OCI-LY7 (cell line): ENCODE results near the gene SAMD10. TPM values are rescaled to one million over a fixed set of nuclear protein-coding genes. Genes with fewer than 3 reads are reported as not detected.

Experiments used
- BruUV-seq: library from RNA; stranded (reverse); fragments of 400-500 nt; replicated peaks from 2 replicates; lab custom pipeline; 2021; lab: Mats Ljungman, UMichigan
- CTCF ChIA-PET: fragments of 300-600 bp; sonication (Branson Sonifier 250); formaldehyde crosslinking; loops from one replicate; lab custom pipeline; 2022; ENCODE audit warnings: antibody characterized with exemption; ENCODE audit not compliant: unreplicated experiment; lab: Charles Lee
- POLR2A ChIA-PET: fragments of 300-600 bp; sonication (Branson Sonifier 250); formaldehyde crosslinking; loops from one replicate; lab custom pipeline; 2022; ENCODE audit warnings: antibody characterized with exemption; lab: Charles Lee
- DNase-seq: peaks from one replicate; pipeline ENCODE4 v3.0.0-alpha.2; 2015; ENCODE audit warnings: low spot score
- H2AFZ ChIP-seq: fragments of 200-600 bp; sonication (generic), shearing (Covaris generic); 2 replicates; pipeline ENCODE4 v1.6.1; 2014; ENCODE audit warnings: mild to moderate bottlenecking, antibody characterized with exemption, low read length, moderate library complexity
- H3K27ac ChIP-seq: fragments of 200-600 bp; sonication (generic); 2 replicates; pipeline ENCODE4 v1.5.1; 2014; ENCODE audit warnings: mixed run types, low read depth, mild to moderate bottlenecking, moderate library complexity, low read length, inconsistent platforms; ENCODE audit not compliant: poor library complexity, severe bottlenecking
- H3K36me3 ChIP-seq: fragments of 200-600 bp; sonication (generic); 2 replicates; pipeline ENCODE4 v1.6.1; 2014; ENCODE audit warnings: mild to moderate bottlenecking, antibody characterized with exemption, low read length, moderate library complexity, mixed read lengths; ENCODE audit not compliant: insufficient read depth
- H3K4me1 ChIP-seq: fragments of 200-600 bp; sonication (generic); 2 replicates; pipeline ENCODE4 v1.5.1; 2014; ENCODE audit warnings: mild to moderate bottlenecking, low read length; ENCODE audit not compliant: insufficient read depth, poor library complexity, severe bottlenecking
- H3K4me2 ChIP-seq: fragments of 200-600 bp; sonication (generic); 2 replicates; pipeline ENCODE4 v1.6.1; 2014; ENCODE audit warnings: mild to moderate bottlenecking, low read length
- H3K4me3 ChIP-seq: fragments of 200-600 bp; sonication (generic); 2 replicates; pipeline ENCODE4 v1.5.1; 2014; ENCODE audit warnings: mild to moderate bottlenecking, low read depth, low read length; ENCODE audit not compliant: poor library complexity, severe bottlenecking
- H3K79me2 ChIP-seq: fragments of 200-600 bp; sonication (generic); 2 replicates; pipeline ENCODE4 v1.6.1; 2016; ENCODE audit warnings: low read depth, mild to moderate bottlenecking, low read length, moderate library complexity, mixed read lengths; ENCODE audit not compliant: insufficient read depth
- H3K9me2 ChIP-seq: fragments of 200-600 bp; sonication (generic); 2 replicates; pipeline ENCODE4 v1.6.1; 2016; ENCODE audit warnings: mild to moderate bottlenecking, low read length, mixed read lengths; ENCODE audit not compliant: insufficient read depth
- H3K9me3 ChIP-seq: fragments of 200-600 bp; sonication (generic); 2 replicates; pipeline ENCODE4 v1.6.1; 2014; ENCODE audit warnings: mild to moderate bottlenecking, mixed run types, low read length, mixed read lengths
- H4K20me1 ChIP-seq: fragments of 200-600 bp; sonication (generic); 2 replicates; pipeline ENCODE4 v1.6.1; 2014; ENCODE audit warnings: mild to moderate bottlenecking, antibody characterized with exemption, low read length, moderate library complexity, mixed read lengths; ENCODE audit not compliant: insufficient read depth
- CTCF ChIP-seq: fragments of 200-600 bp; sonication (generic); conservative IDR thresholded peaks from 2 replicates; pipeline ENCODE4 v1.5.1; 2014; ENCODE audit warnings: mild to moderate bottlenecking, antibody characterized with exemption, low read length, moderate library complexity, mixed read lengths
- EZH2phosphoT487 ChIP-seq: fragments of 200-600 bp; sonication (generic); IDR thresholded peaks from 2 replicates; pipeline ENCODE4 v1.6.1; 2018; ENCODE audit warnings: low read depth, borderline replicate concordance, mild to moderate bottlenecking, mixed run types, antibody characterized with exemption, low read length, moderate library complexity, mixed read lengths
- intact Hi-C: fragments of 100-400 bp; cut with micrococcal nuclease; formaldehyde crosslinking; loops from one replicate; pipeline ENCODE4 v1.10.0; 2022; ENCODE audit not compliant: unreplicated experiment
- total RNA-seq, 2 experiments: library from RNA; depleted of rRNA in 1 of 2; stranded (reverse); fragments of >200 nt in 1 of 2; shearing (Covaris generic) in 1 of 2; gene quantifications; 2 replicates each; pipeline ENCODE4 v1.2.3, GENCODE V29; 2014 to 2022

The SAMD10 gene
- total RNA-seq, 2 experiments from 2014 or later = 11.9 to 12.0 TPM

- CTCF ChIA-PET = no interaction called here
- Histone ChIP-seq H3K9me3 (no peaks in the 10 kb centered on the region), H3K36me3 (peaks cover 84% of the 10 kb centered on the region), H3K27ac (no peak overlapping the region), H4K20me1 (no peaks in the 10 kb centered on the region), H3K4me1 (no peaks in the 10 kb centered on the region), H3K4me2 (no peak overlapping the region), H2AFZ (no peak overlapping the region), H3K79me2 (no peaks in the 10 kb centered on the region), H3K4me3 (no peak overlapping the region), H3K9me2 (no peaks in the 10 kb centered on the region)
- POLR2A ChIA-PET = no interaction called here
- no peak for DNase-seq
- no peak for TF ChIP-seq CTCF
- no peak for TF ChIP-seq EZH2phosphoT487
- BruUV-seq = no TSS peak
- intact Hi-C loops = no loop called here
Measured at GRCh38 chr20:64001607-64002011, 22.2 kb upstream of the SAMD10 start.

- TF ChIP-seq CTCF = no peak
- no peak for TF ChIP-seq EZH2phosphoT487
- no peaks in the 10 kb centered on the region for H3K9me3 ChIP-seq
- no peak overlapping the region for H3K27ac ChIP-seq
- intact Hi-C loops = no loop called here
- BruUV-seq = no TSS peak
- H2AFZ ChIP-seq = no peak overlapping the region
- CTCF ChIA-PET = no interaction called here
- no peak overlapping the region for H3K4me3 ChIP-seq
- no peaks in the 10 kb centered on the region for H4K20me1 ChIP-seq
- POLR2A ChIA-PET = interaction anchor here (0.7 kb wide), 1 partner anchor 47 kb away, joined by 3 read pairs; no protein-coding TSS in a partner anchor
- no peak for DNase-seq
- no peaks in the 10 kb centered on the region for H3K79me2 ChIP-seq
- H3K4me1 ChIP-seq = no peaks in the 10 kb centered on the region
- H3K36me3 ChIP-seq = peaks cover 86% of the 10 kb centered on the region
- H3K9me2 ChIP-seq = no peaks in the 10 kb centered on the region
- H3K4me2 ChIP-seq = no peak overlapping the region
Measured at GRCh38 chr20:64000906-64001305, 21.5 kb upstream of the SAMD10 start.

- H3K4me2 ChIP-seq = no peak overlapping the region
- no peaks in the 10 kb centered on the region for H3K9me2 ChIP-seq
- DNase-seq = no peak
- H3K9me3 ChIP-seq = no peaks in the 10 kb centered on the region
- no peak overlapping the region for H3K27ac ChIP-seq
- H3K4me3 ChIP-seq = no peak overlapping the region
- H3K36me3 ChIP-seq = peaks cover 52% of the 10 kb centered on the region
- H4K20me1 ChIP-seq = no peaks in the 10 kb centered on the region
- H2AFZ ChIP-seq = no peak overlapping the region
- TF ChIP-seq CTCF = no peak
- no peak for TF ChIP-seq EZH2phosphoT487
- H3K79me2 ChIP-seq = peaks cover 14% of the 10 kb centered on the region
- ChIA-PET POLR2A (no interaction called here), CTCF (interaction anchor here (0.6 kb wide), 1 partner anchor 91 kb away, joined by 3 read pairs; no protein-coding TSS in a partner anchor)
- intact Hi-C loops = loop anchor here (5.0 kb wide), 1 partner anchor 94 kb away; the partner anchor contains the start of gene RGS19
- peaks cover 28% of the 10 kb centered on the region for H3K4me1 ChIP-seq
- no TSS peak for BruUV-seq
Measured at GRCh38 chr20:63982937-63983336, 3.5 kb upstream of the SAMD10 start.
